ENCODE results near the gene RCCD1.
A peak's percentile ranks its signal among the peaks of the same experiment; 100 is the strongest.
"Not testable (repeated sequence)": the region's sequence is repeated elsewhere in the genome, so short reads cannot be mapped to it uniquely, and the experiment has no call there.

RCCD1 gene

DNA sequence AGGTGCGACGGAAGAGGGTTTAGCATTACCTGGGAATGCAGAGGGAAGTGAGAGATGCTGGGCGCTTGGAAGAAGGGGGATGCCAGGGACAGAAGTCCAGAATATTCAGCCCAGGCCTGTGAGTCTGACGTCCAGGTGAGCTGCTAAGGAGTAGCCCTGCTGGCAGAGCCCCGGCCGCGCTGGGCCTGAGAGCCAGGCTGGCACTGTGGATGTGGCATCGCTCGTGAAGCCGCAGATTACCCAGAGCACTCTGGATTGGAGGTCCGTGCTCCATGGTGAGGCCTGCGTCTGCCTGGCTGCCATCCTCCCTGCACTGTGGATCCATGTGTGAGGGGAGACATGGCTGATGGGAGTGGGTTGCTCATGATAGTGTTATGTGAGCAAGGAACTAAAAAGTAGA is 37.1 kb upstream of the RCCD1 start:
- DNase-seq (ENCODE audit: low read depth in 4 of 4, low spot score in 1 of 4), result no peak

DNA sequence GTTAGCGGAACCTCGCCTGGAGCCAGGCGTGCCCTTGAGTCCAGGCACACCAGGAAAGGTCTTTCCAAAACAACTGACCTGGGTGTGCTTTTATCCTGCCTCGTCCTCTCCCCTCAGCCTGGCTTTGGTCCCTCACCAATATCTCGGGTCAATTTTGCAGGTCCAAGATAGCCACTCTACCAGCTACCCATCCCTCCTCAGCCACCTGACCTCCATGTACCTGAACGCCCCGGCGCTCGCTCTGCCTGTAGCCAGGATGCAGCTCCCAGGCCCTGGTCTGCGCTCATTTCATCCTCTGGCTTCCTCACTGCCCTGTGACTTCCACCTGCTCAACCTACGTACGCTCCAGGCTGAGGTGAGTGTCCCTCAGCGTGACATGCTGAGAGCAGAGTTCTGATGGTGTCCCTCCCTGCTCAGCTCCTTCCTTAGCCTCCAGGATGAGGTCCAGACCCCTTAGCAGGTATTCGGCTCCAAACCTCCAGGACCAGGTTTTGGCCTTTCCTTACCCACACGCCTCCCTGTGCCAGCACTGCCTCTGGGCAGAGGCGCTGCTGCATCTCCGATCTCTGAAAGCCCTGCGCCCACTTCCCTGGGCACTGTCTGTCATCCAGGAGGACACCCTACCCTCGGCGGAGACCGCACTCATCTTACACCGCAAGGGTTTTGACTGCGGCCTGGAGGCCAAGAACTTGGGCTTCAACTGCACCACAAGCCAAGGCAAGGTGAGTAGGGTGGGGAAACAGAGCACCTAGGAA is 36.5 kb upstream of the RCCD1 start:
- no peak for DNase-seq (ENCODE audit: low read depth in 4 of 4, low spot score in 1 of 4)

DNA sequence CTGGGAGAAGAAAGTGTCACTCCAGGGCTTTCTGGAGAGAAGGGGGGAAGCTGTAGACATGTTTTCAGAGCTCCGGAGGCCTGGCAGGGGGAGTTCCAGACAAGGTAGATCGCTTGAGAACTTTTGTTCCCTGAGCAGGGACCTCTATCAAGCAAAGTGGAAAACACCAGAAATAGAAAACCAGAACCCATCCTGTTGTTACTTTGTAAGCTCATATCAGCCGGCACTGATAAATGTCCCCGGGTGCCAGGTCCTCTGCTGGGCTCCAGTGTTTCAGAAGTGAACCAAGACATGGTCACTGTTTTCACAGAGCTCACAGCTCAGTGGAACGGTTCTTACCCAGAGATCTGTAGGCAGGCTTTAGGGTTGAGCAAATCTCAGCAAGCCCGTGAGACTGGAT is 35.8 kb upstream of the RCCD1 start:
- no peak for DNase-seq (ENCODE audit: low read depth in 4 of 4, low spot score in 1 of 4)

DNA sequence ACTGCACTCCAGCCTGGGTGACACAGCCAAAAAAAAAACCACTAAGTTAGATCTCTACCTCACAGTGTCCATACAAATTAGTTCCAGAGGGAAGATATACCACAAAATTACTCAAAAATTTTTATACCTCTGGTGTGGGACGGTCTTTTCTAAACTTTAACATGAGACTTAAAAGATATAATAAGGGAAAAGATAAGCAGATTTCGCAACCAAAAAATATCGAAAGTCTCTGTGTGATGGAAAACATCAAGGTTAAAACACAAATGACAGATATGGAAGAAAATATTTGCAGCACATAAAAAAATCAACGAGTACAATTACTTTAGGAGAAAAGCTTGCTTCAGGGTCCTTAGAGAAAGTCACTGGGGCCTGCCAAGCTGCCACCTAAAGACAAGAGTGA is 32.8 kb upstream of the RCCD1 start:
- no peak for DNase-seq (ENCODE audit: low read depth in 4 of 4, low spot score in 1 of 4)

DNA sequence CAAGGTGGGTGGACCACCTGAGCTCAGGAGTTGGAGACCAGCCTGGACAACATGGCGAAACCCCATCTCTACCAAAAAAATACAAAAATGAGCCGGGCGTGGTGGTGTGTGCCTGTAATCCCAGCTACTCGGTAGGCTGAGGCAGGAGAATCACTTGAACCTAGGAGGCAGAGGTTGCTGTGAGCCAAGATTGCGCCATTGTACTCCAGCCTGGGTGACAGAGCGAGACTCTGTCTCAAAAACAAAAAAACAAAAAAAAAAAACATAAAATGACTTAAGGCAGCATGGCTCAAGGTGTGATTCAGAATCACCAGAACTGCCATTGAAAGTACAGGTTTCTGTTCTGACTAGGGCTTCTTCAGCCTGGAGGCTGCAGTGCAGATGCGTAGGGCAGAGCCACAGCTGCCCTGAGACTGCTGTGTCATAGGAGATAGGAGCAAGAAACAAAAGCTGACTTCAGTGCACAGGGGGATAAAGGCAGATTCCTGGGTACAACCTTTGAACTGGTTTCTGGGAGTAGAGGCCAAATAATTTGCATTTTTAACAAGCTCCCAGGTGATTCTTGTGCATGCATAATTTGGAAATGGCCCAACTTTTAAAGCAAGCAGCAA is 31.9 kb upstream of the RCCD1 start:
- DNase-seq (ENCODE audit: low read depth in 4 of 4, low spot score in 1 of 4), result not testable (repeated sequence)

DNA sequence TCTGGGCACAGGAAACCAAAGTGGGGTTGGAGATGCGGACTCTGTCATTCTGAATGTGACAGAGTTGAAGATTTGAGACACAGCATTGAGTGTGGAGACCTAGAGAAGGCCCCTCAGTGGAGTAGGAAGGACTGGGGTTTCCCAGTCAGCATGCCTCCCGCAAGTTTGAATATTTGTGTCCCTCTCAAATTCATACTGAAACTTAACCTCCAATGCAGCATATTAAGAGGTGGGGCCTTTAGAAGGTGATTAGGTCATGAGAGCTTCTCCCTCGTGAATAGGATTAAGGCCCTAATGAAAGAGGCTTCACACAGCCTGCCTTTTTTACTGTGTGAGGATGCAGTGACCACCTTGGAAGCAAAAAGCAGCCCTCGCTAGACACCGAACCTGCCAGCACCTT is 30.3 kb upstream of the RCCD1 start:
- no peak for DNase-seq (ENCODE audit: low read depth in 4 of 4, low spot score in 1 of 4)

DNA sequence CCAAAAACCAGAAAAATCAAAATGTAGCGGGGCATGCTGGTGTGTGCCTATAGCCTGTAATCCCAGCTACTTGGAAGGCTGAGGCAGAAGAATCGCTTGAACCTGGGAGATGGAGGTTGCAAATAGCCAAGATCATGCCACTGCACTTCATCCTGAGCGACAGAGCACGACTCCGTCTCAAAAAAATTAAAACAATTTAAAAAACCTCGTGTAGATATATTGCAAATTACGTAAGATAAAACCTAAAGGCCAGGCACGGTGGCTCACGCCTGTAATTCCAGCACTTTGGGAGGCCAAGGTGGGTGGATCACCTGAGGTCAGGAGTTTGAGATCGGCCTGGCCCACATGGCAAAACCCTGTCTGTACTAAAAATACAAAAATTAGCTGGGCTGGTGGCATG is 27.9 kb upstream of the RCCD1 start:
- not testable (repeated sequence) for DNase-seq (ENCODE audit: low read depth in 4 of 4, low spot score in 1 of 4)

DNA sequence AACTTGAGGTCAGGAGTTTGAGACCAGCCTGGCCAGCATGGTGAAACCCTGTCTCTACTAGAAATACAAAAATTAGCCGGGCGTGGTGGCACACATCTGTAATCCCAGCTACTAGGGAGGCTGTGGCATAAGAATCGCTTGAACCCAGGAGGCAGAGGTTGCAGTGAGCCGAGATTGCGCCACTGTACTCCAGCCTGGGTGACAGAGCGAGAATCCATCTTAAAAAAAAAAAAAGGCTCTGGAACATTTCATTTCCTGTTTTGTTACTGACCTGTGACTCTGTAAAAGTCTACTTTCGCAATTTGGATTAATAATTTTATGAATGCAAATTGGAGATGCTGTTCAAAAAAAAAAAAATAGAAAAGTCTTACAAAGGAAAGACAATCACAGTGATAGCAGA is 26.6 kb upstream of the RCCD1 start:
- not testable (repeated sequence) for DNase-seq (ENCODE audit: low read depth in 4 of 4, low spot score in 1 of 4)

DNA sequence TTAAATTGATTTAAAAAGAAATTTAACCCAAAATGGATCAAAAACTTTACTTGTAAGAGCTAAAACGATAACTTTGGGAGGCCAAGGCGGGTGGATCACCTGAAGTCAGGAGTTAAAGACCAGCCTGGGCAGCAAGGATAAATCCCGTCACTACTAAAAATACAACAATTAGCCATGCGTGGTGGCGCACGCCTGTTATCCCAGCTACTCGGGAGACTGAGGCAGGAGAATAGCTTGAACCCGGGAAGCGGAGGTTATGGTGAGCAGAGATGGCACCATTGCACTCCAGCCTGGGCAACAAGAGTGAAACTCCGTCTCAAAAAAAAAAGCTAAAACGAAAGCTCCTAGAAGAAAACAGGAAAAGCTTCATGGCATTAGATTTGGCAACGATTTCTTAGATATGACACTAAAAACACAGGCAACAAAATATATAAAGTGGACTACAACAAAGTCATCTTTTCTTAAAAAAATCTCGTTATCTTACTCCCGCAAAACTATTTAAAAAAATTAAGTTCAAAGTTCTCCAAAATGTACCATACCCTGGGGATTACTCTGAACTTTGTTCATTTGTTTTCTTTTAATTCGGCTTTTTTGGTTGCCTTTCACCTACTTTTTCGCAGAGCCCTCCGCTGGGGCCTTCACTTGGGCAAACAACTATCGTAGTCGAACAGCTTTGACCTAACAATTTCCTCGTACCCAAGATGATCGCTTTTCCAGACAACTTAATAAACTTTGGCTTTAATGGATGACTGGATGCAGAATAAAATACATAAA is 25.3 kb upstream of the RCCD1 start:
- no peak for DNase-seq (ENCODE audit: low read depth in 4 of 4, low spot score in 1 of 4)

DNA sequence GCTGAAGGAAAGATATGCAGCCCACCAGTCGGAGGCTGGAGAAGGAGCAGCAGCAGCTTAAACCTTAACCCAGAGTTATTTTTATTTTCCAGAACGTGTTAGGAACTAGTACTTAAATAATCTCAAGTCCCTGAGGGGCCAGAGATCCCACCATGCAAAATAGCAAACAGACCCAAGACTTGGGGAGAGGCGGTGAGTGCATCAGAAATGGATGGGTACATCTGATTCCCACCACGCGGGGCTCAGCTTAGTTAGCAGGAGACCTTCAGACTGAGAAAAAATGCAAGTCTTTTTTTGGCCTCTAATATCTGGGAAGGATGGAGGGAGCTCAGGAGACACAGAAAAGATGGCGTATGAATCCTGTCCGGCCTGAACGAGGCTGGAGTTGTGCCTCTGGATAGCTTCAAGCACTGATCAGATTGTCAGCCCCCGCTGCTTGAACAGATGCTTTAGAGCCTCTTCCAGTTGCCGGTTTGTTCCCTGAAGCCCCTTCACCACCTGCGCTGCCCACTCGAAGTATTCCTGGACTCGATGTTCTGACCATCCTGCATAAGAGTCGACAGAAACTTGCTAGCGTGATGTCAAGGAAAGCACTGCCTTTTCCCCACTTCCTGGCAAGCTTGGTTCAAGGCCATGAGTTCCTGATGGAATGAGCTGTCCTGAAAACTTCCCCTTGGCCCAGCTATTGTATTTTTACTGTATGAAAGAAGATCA is 23.7 kb upstream of the RCCD1 start:
- no peak for DNase-seq (ENCODE audit: low read depth in 4 of 4, low spot score in 1 of 4)

DNA sequence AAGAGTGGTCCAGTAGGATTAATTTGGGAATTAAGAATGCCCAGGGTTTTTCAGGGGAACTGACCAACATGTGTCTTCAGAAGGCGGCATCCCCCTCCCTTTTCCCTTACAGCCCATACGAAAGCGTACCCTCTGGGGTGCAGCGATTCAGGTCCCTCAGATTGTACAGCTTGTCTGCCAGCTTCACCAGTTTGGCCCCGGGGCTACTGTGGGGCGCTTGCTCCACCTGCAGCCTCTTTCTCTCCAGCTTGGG is 23.2 kb upstream of the RCCD1 start:
- DNase-seq (ENCODE audit: low read depth in 4 of 4, low spot score in 1 of 4), result no peak

DNA sequence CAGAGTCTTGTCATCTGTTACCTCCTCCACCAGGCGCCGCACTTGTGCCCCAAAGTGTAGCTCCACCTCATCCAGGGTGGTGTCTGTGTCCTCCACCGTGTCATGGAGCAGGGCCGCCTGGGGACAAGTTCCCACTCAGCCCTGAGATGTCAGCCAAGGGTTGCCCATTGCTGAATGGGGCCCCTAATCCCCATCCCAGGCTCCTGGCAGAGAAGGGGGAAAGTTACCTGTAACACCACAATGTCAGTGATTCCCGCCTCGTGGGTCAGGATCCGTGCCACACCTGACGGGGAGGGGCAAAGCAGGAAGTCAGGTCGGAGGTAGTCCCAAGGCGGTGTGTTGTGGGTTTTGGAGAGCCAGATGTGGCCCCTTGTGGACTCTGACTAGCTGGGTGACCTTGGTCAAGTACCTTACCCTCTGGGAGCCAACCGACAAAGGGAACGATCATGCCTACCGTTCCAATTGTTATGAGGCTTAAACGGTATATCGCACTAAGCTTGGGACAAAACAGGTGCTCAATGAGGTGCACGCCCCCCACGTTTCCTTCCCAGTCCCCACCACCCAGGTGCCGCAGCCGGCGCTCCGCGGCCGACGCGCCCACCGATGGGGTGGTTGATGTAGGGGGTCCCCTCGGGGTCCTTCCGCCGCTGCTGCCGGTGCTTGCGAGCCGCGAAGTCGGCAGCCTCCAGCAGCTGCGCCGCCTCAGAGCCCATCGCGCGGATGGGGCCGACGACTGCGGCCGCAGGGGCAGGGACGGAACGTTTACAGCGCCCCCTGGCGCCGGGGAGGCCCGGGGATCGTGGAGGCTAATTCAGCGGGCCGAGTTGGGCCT is 22.6 kb upstream of the RCCD1 start, which contains the start of gene HDDC3:
TSS of gene HDDC3 (minus strand) at position 722 of the 832 bp plus-strand sequence. CDS start at position 713, 9 bp downstream.
- peak; percentile 86 to 94 (median 86) for DNase-seq (ENCODE audit: low read depth in 4 of 4, low spot score in 1 of 4)

DNA sequence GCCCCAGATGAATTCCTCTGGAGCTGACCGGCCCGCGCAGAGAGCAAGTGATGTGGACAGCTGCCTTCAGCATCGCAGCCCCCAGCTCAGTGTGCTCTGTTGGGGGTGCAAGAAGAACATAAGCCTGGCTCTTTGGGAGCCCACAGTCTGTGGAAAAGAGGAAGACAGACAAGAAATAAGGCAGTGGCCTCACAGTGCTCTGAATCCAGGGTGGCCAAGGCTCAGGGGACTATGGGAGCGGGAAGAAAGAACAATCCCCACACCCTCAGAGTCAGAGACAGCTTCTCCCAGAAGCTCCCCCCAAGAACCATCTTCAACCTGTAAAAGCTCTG is 22.1 kb upstream of the RCCD1 start:
- no peak for DNase-seq (ENCODE audit: low read depth in 4 of 4, low spot score in 1 of 4)

DNA sequence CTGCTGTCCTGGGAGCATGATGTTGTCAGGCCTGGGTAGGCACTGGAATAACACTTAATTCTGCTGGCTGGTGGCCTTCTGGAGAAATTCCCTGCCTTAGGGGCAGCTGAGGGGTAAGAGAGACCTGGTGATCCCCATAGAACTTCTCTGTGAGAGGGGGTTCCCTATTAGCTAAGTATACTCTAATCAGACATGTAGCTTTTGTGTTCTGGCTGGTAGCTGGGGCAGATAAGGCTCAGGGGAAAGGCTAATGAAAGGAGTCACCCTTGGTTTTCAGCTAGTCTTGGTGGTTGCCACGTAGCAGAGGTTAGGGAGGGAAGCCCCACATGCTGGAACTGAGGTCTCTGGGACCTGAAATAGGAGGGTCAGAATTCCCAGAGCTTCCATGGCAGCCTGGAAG is 21.4 kb upstream of the RCCD1 start:
- no peak for DNase-seq (ENCODE audit: low read depth in 4 of 4, low spot score in 1 of 4)

DNA sequence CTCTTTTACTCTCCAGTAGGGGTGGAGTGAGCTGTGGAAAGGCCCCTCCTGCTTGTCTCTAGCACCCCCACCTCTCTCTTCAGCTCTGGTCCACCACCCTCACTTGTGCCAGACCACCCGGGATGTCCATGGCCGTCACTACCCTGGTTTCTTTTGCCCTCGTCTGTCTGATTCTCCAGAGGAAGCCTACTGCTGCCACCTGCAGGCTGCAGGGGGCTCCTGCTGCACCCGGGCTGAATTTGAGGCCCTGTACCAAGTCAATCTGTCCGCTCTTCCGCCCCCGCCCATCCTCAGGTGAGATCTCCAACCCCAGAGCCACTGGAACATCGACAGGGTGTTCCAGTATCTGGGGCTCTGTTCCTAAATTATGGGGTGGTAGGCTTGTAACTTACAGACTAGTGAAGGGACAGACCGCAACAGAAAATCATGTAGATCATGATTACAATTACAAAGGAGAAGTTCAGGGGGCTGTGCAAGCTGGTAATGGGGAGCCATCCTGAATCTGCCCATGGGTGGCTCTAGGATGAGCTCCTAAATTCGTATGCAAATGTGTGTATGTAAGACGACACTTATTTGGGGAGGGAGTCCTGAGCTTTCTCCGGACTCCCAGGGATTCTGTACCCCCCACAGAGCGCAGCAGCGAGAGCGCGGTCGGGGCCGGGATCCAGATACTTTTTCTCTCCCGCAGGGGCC is 20.3 kb upstream of the RCCD1 start:
- peak; percentile 62 to 88 (median 67) for DNase-seq (ENCODE audit: low read depth in 4 of 4, low spot score in 1 of 4)

DNA sequence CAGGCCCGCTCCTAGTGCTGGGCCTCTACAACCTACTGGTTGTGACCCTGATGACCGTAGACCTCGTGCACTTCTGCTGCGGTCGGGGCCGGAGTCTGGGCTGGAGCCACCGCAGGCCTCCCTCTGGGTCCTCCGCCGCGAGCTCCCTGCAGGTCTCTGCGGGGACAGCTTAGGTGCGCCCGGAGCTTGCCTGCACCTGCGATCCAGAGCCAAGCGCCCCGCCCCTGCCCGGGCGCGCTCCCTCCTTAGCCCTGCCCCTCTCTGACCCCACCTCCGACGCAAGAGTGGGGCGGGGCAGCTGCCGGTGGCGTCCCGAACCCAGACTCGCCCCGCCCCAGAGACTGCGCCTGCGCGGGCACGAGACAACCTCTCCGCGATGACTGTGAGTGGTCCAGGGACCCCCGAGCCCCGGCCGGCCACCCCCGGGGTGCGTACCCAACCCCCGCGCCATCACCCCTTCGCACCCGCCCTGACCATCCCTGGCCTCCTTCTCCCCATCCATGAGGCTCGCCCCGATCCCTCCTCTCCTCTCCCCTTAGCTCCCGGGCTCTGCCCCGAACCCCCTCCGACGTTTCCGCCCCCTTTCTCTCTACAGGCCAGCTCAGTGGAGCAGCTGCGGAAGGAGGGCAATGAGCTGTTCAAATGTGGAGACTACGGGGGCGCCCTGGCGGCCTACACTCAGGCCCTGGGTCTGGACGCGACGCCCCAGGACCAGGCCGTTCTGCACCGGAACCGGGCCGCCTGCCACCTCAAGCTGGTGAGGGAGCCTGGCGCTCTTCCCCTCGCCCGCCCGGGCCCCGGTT is 19.5 kb upstream of the RCCD1 start, which contains the start of gene UNC45A:
TSS of gene UNC45A (plus strand) at position 337 of the 803 bp plus-strand sequence. CDS start at position 377, 40 bp downstream.
- peak; percentile 91 to 95 (median 94) for DNase-seq (ENCODE audit: low read depth in 4 of 4, low spot score in 1 of 4)

DNA sequence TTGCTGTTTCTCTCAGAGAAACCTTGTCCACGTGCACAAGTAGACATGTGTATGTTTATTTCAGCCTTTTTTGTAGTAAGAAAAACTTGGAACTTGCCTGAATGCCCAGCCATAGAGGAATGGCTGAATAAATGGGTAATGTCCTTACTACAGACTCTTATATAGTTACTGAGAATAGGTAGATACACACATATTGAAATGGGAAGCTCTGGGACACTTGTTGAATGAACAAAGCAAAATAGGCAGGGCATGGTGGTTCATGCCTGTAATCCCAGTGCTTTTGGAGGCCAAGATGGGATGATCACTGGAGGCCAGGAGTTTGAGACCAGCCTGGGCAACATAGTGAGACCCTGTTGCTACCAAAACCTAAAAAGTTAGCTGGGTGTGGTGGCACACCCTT is 17.9 kb upstream of the RCCD1 start:
- no peak for DNase-seq (ENCODE audit: low read depth in 4 of 4, low spot score in 1 of 4)

DNA sequence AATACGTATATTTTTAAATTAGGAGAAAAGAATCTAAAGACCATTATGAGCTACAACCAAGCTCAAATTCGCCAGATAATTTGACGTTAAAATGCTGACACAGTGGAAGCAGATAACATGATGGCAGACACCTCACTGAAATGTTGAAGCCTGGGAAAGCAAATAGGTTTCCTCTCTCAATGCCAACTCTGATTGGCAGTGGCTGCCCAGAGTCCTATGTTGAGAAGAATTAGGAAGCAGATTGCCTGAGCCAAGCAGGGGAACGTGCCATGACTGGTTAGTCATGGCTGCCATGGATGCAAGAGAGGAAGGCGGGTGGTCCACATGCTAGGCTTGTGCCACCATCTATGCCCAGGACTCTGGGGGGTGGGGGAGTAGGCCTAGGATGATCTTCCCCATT is 16.4 kb upstream of the RCCD1 start:
- no peak for DNase-seq (ENCODE audit: low read depth in 4 of 4, low spot score in 1 of 4)

DNA sequence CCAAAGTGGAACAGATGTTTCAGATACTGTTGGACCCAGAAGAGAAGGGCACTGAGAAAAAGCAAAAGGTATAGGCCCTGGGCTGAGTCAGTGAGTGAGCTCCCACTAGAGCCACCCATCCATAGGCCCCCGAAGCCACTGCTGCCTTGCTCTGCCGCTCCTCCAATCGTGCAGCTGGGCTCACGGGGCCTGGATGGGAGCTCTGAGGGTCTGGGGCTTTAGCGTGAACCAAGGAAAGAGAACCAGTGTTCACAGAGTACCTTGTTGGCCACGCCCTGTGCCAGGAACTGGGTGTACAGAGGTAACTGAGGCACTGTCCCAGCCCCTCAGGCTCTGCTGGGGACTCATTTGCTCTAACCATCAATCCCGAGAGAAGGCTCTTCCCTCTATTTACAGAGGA is 14.9 kb upstream of the RCCD1 start:
- DNase-seq (ENCODE audit: low read depth in 4 of 4, low spot score in 1 of 4), result no peak

Data from stimulated activated CD4-positive, alpha-beta T cell treated with anti-CD3 and anti-CD28 coated beads, Interleukin-1b, Interleukin-23, amount 100 ng/mL, for 24 hours (primary cell).